PFSK-1 (cell line): Measurements from ENCODE around the gene TEX13D.

Source experiments
- FOXP2 ChIP-seq: optimal IDR thresholded peaks from 2 replicates; pipeline ENCODE3; 2011; ENCODE audit warnings: borderline replicate concordance, control low read depth, inconsistent platforms; ENCODE audit not compliant: insufficient read depth; ENCODE audit errors: extremely low read length, extremely low read depth
- POLR2AphosphoS5 ChIP-seq: IDR thresholded peaks from 2 replicates; pipeline ENCODE4 v1.6.1; 2012; ENCODE audit warnings: low read depth, mild to moderate bottlenecking, control low read depth, low read length, moderate library complexity
- SIN3A ChIP-seq: IDR thresholded peaks from 2 replicates; pipeline ENCODE4 v1.6.1; 2012; ENCODE audit warnings: mild to moderate bottlenecking, low read length, moderate library complexity, borderline replicate concordance; ENCODE audit not compliant: insufficient read depth
- TAF1 ChIP-seq: IDR thresholded peaks from 2 replicates; pipeline ENCODE4 v1.6.1; 2012; ENCODE audit warnings: low read length, control low read depth, borderline replicate concordance; ENCODE audit not compliant: insufficient read depth
- TF ChIP-seq, protein P1 (sequence below), 2 experiments: IDR thresholded peaks; 2 replicates each; pipeline versions ENCODE4 v1.6.1 to v1.8.0; 2011 to 2012; ENCODE audit warnings: low read depth in 2 of 2, low read length in 2 of 2, control low read depth in 1 of 2, inconsistent platforms in 1 of 2, mild to moderate bottlenecking in 1 of 2, moderate library complexity in 1 of 2; ENCODE audit not compliant: insufficient read depth in 1 of 2

The TEX13D gene

GRCh38 chrX:124307253-124307907, 25.1 kb upstream of the TEX13D start:
- TF ChIP-seq FOXP2 (no peak), POLR2AphosphoS5 (no peak), SIN3A (no peak), TAF1 (no peak)
- TF ChIP-seq, protein P1, sequence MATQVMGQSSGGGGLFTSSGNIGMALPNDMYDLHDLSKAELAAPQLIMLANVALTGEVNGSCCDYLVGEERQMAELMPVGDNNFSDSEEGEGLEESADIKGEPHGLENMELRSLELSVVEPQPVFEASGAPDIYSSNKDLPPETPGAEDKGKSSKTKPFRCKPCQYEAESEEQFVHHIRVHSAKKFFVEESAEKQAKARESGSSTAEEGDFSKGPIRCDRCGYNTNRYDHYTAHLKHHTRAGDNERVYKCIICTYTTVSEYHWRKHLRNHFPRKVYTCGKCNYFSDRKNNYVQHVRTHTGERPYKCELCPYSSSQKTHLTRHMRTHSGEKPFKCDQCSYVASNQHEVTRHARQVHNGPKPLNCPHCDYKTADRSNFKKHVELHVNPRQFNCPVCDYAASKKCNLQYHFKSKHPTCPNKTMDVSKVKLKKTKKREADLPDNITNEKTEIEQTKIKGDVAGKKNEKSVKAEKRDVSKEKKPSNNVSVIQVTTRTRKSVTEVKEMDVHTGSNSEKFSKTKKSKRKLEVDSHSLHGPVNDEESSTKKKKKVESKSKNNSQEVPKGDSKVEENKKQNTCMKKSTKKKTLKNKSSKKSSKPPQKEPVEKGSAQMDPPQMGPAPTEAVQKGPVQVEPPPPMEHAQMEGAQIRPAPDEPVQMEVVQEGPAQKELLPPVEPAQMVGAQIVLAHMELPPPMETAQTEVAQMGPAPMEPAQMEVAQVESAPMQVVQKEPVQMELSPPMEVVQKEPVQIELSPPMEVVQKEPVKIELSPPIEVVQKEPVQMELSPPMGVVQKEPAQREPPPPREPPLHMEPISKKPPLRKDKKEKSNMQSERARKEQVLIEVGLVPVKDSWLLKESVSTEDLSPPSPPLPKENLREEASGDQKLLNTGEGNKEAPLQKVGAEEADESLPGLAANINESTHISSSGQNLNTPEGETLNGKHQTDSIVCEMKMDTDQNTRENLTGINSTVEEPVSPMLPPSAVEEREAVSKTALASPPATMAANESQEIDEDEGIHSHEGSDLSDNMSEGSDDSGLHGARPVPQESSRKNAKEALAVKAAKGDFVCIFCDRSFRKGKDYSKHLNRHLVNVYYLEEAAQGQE (IDR thresholded peaks at IDR 0.05; ENCODE audit: insufficient read depth in 1 of 2, low read depth in 2 of 2, low read length in 2 of 2) = no peak

DNA sequence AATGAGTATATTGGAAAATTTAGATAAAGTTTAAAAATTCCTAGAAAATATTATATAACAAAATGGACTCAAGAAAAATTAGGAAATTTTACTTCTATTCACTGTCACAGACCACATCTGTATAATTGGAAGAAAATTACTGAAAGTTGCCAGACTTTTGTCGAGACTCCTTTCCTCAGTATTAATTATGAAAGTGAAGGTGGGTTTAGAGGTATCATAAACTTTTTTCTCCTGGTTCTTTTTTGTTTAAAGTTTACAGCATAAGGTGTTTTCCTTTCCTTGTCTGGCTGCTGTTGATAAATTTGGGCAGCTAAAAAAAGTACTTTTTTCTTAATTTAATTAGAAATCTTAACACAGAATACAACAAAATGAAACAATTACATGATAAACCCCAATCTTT, 6.7 kb upstream of the TEX13D start:
- TF ChIP-seq, protein P1 (IDR thresholded peaks at IDR 0.05; ENCODE audit: insufficient read depth in 1 of 2, low read depth in 2 of 2, low read length in 2 of 2) = no peak
- no peak for TF ChIP-seq TAF1
- TF ChIP-seq SIN3A = no peak
- TF ChIP-seq FOXP2 = no peak
- no peak for TF ChIP-seq POLR2AphosphoS5

DNA sequence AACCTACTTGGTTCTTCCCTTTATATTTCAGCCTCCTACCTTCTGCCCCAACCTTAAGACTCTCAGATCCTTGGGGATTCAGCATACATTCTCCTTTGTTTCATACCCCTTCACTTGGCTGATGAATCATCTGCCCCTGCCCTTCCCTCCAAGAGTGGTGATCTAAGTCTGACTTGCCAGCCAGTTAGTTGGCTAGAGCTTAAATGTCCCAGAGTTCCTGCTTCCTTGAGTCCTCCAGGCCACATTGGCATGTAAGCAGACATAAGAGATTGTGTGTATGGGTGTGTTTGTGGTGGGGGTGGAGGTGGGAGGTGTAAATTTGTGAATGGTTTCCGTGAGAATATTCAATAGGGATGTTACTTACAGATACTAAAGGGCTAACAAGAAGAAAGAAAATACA, 3.7 kb upstream of the TEX13D start:
- TF ChIP-seq FOXP2 (no peak), POLR2AphosphoS5 (no peak), TAF1 (no peak), SIN3A (no peak)
- TF ChIP-seq, protein P1 (IDR thresholded peaks at IDR 0.05; ENCODE audit: insufficient read depth in 1 of 2, low read depth in 2 of 2, low read length in 2 of 2) = no peak

DNA sequence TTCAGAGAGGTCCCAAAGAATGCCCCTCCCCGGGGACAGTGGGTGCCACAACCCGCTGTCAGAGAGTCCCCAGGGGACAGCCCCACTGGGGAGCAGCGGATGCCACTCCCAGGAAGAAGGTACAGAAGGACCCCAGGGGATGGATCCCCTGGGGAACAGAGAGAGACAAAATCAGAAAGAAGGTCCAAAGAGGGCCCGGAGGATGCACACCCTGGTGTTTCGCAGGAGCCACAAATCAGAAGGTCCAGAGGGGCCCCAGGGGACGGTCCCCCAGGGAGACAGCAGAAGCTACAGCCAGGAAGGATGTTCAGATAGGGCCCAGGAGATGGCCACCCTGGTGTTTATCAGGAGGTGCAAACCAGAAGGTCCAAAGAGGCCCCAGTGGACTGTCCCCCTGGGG, 1.4 kb downstream of the TEX13D start:
- TF ChIP-seq TAF1 = no peak
- no peak for TF ChIP-seq POLR2AphosphoS5
- TF ChIP-seq FOXP2 = no peak
- TF ChIP-seq SIN3A = no peak
- TF ChIP-seq, protein P1 (IDR thresholded peaks at IDR 0.05; ENCODE audit: insufficient read depth in 1 of 2, low read depth in 2 of 2, low read length in 2 of 2) = no peak
